PC-3 (cell line): Measurements from ENCODE around the gene SEPTIN1. TPM values are rescaled to one million over a fixed set of nuclear protein-coding genes. Genes with fewer than 3 reads are reported as not detected.

Source experiments
- ATAC-seq: fragments of 200-7000 bp; cut with Tn5 transposase; 2 replicates; pipeline ENCODE4 v1.9.1; 2020; ENCODE audit warnings: mild to moderate bottlenecking, moderate library complexity
- BruUV-seq: library from RNA; stranded (reverse); fragments of 400-500 nt; replicated peaks from 2 replicates; lab custom pipeline; 2021; lab: Mats Ljungman, UMichigan
- CTCF ChIA-PET: fragments of 300-600 bp; sonication (Branson Sonifier 250); formaldehyde crosslinking; loops from one replicate; lab custom pipeline; 2022; ENCODE audit warnings: antibody characterized with exemption; lab: Charles Lee
- POLR2A ChIA-PET: fragments of 300-600 bp; sonication (Branson Sonifier 250); formaldehyde crosslinking; loops from one replicate; lab custom pipeline; 2022; ENCODE audit warnings: antibody characterized with exemption; ENCODE audit not compliant: unreplicated experiment; lab: Charles Lee
- DNase-seq: peaks from one replicate; pipeline ENCODE4 v3.0.0-alpha.2; 2015
- H2AFZ ChIP-seq: fragments of 300-600 bp; sonication (generic); 2 replicates; pipeline ENCODE4 v1.6.0; 2016; ENCODE audit warnings: antibody characterized with exemption, low read length
- H3F3A ChIP-seq: fragments of 300-600 bp; sonication (generic); one replicate; pipeline ENCODE4 v1.6.0; 2017; ENCODE audit warnings: antibody characterized with exemption, low read length, control low read depth, mild to moderate bottlenecking; ENCODE audit not compliant: unreplicated experiment
- H3K27ac ChIP-seq: fragments of 300-600 bp; sonication (generic); 2 replicates; pipeline ENCODE4 v1.5.1; 2016; ENCODE audit warnings: mild to moderate bottlenecking, low read length
- H3K27me3 ChIP-seq: fragments of 300-600 bp; sonication (generic); 2 replicates; pipeline ENCODE4 v1.6.1; 2016; ENCODE audit warnings: low read length, mixed read lengths
- H3K36me3 ChIP-seq: fragments of 300-600 bp; sonication (generic); 2 replicates; pipeline ENCODE4 v1.6.1; 2016; ENCODE audit warnings: low read depth, mixed run types, low read length, mixed read lengths
- H3K4me1 ChIP-seq: fragments of 300-600 bp; sonication (generic); 2 replicates; pipeline ENCODE4 v1.5.1; 2016; ENCODE audit warnings: low read length; ENCODE audit not compliant: insufficient read depth
- H3K4me2 ChIP-seq: fragments of 300-600 bp; sonication (generic); 2 replicates; pipeline ENCODE4 v1.6.0; 2016; ENCODE audit warnings: low read length
- H3K4me3 ChIP-seq: fragments of 300-600 bp; sonication (generic); 2 replicates; pipeline ENCODE4 v1.5.1; 2016; ENCODE audit warnings: mild to moderate bottlenecking, low read length, mixed read lengths
- H3K79me2 ChIP-seq: fragments of 300-600 bp; sonication (generic); 2 replicates; pipeline ENCODE4 v1.6.1; 2017; ENCODE audit warnings: low read length, mixed read lengths
- H3K9ac ChIP-seq: fragments of 300-600 bp; sonication (generic); 2 replicates; pipeline ENCODE4 v1.6.0; 2016; ENCODE audit warnings: mild to moderate bottlenecking, low read length
- H3K9me2 ChIP-seq: fragments of 300-600 bp; sonication (generic); replicated peaks from 2 replicates; pipeline ENCODE4 v1.6.1; 2016; ENCODE audit warnings: mixed run types, low read length, mixed read lengths
- H3K9me3 ChIP-seq: fragments of 300-600 bp; sonication (generic); 2 replicates; pipeline ENCODE4 v1.6.1; 2016; ENCODE audit warnings: low read length, mixed read lengths
- H4K20me1 ChIP-seq: fragments of 300-600 bp; sonication (generic); 2 replicates; pipeline ENCODE4 v1.6.1; 2016; ENCODE audit warnings: low read length, mixed read lengths
- EZH2 ChIP-seq: fragments of 300-600 bp; sonication (generic); IDR thresholded peaks from one replicate; pipeline ENCODE4 v1.6.1; 2017; ENCODE audit warnings: antibody characterized with exemption, mild to moderate bottlenecking, low read length; ENCODE audit not compliant: unreplicated experiment
- EZH2phosphoT487 ChIP-seq: fragments of 300-600 bp; sonication (generic); IDR thresholded peaks from 2 replicates; pipeline ENCODE4 v1.6.1; 2018; ENCODE audit warnings: mild to moderate bottlenecking, antibody characterized with exemption, low read length, borderline replicate concordance
- intact Hi-C: fragments of 100-400 bp; cut with micrococcal nuclease; formaldehyde crosslinking; loops from 2 replicates; pipeline ENCODE4 v1.9.0; 2023
- total RNA-seq: library from RNA; depleted of rRNA; stranded (reverse); fragments of >200 nt; gene quantifications from 2 replicates; pipeline ENCODE4 v1.2.3, GENCODE V29; 2014
- TF ChIP-seq, protein P1 (sequence below): fragments of 300-600 bp; sonication (generic); conservative IDR thresholded peaks from 2 replicates; pipeline ENCODE4 v1.5.1; 2017; ENCODE audit warnings: antibody characterized with exemption, low read depth, mild to moderate bottlenecking, low read length

Gene SEPTIN1
- total RNA-seq, 1 experiment from 2014 or later, result 0.55 TPM

DNA sequence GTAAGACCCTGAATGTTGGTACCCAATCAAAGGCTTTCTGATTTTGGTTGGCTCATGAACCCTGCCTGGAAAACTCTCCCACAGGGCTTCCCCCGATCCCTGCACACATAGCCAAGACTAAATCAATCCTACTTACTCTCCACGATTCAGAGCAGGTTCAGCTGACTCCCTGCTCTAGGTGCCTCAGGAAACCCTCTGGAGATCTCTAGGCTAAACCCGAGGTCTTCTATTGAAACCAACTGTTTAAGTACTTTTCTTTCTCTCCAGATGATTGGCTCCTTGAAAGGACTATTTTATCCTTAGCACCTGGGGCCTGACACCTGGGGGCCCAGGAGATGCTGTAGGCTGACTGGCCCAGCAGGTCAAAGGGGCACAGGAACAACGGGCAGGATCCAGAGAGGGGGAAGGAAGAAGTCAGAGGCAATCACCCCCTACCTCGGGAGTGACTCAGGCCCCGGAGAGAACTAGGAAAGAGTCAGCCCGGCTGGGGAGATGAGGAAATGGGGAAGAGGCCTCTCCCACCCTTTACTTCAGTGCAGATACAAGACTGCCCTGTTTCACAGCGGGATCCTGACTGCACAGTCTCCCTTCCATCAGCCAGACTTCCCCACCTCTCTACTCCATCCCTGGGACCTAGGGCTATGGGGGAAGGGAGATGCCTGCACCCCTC is 14.1 kb downstream of the SEPTIN1 start:
- Histone ChIP-seq H3K4me1 (peaks cover 21% of the 10 kb centered on the region), H3K9me3 (no peaks in the 10 kb centered on the region), H3K9ac (peak overlapping the region; percentile 78), H3K27ac (peak overlapping the region; percentile 55), H4K20me1 (peaks cover 19% of the 10 kb centered on the region), H3K79me2 (peaks cover 65% of the 10 kb centered on the region), H3K4me2 (peak overlapping the region; percentile 100), H2AFZ (no peak overlapping the region), H3K27me3 (no peaks in the 10 kb centered on the region), H3K9me2 (no peaks in the 10 kb centered on the region), H3K36me3 (no peaks in the 10 kb centered on the region; the same call in 1 of the 2 replicates), H3F3A (no peaks in the 10 kb centered on the region), H3K4me3 (peak overlapping the region; percentile 94)
- no TSS peak for BruUV-seq
- TF ChIP-seq EZH2phosphoT487, result no peak
- TF ChIP-seq, protein P1, sequence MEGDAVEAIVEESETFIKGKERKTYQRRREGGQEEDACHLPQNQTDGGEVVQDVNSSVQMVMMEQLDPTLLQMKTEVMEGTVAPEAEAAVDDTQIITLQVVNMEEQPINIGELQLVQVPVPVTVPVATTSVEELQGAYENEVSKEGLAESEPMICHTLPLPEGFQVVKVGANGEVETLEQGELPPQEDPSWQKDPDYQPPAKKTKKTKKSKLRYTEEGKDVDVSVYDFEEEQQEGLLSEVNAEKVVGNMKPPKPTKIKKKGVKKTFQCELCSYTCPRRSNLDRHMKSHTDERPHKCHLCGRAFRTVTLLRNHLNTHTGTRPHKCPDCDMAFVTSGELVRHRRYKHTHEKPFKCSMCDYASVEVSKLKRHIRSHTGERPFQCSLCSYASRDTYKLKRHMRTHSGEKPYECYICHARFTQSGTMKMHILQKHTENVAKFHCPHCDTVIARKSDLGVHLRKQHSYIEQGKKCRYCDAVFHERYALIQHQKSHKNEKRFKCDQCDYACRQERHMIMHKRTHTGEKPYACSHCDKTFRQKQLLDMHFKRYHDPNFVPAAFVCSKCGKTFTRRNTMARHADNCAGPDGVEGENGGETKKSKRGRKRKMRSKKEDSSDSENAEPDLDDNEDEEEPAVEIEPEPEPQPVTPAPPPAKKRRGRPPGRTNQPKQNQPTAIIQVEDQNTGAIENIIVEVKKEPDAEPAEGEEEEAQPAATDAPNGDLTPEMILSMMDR, result no peak
- TF ChIP-seq EZH2, result no peak
- POLR2A ChIA-PET, result no interaction called here
- ATAC-seq (peak; percentile 3; the same call in 1 of the 2 replicates), DNase-seq (peak; percentile 51)
- intact Hi-C loops, result loop anchor here (5.0 kb wide), 1 partner anchor 39 kb away; the partner anchor contains the start of gene ZNF771
- CTCF ChIA-PET, result no interaction called here

DNA sequence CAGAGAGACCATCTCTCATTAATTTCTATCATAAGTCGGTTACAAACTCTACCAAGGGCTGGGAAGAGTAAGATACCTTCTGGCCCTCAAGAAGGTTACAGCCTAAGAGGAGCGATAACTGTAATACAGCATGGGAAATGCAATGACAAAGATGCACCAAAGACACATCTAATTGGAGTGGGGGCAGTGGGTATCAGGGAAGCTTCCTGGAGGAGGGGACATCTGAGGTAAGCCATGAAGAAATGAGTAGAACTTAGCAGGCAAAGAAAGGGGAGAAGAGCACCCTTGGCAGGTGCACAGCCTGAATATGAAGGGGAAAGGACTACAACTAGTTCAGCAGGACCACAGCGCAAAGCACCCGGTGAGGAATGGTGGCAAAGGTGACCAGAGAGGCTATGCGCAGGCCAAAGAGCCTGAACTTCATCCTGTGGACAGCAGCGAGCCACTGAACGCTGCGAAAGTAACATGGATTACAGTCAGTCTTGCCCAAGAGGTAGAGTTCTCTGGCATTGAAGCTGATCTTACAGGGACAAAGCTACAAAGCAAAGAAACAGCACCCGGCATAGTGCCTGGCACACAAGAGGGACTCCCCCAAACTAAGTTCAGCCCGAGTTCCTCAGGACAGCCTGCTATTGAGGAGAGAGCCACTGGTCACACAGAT is 14.9 kb downstream of the SEPTIN1 start:
- Histone ChIP-seq H2AFZ (no peak overlapping the region), H4K20me1 (peaks cover 19% of the 10 kb centered on the region), H3K9ac (peak overlapping the region; percentile 78), H3K79me2 (peaks cover 70% of the 10 kb centered on the region), H3K9me2 (no peaks in the 10 kb centered on the region), H3K4me1 (peaks cover 21% of the 10 kb centered on the region), H3K36me3 (no peaks in the 10 kb centered on the region; the same call in 1 of the 2 replicates), H3K9me3 (no peaks in the 10 kb centered on the region), H3K4me2 (peak overlapping the region; percentile 100), H3K27me3 (no peaks in the 10 kb centered on the region), H3K27ac (peak overlapping the region; percentile 55), H3K4me3 (peak overlapping the region; percentile 94), H3F3A (no peaks in the 10 kb centered on the region)
- ChIA-PET POLR2A (no interaction called here), CTCF (no interaction called here)
- peak; percentile 15 for DNase-seq
- intact Hi-C loops, result loop anchor here (5.0 kb wide), 1 partner anchor 40 kb away; the partner anchor contains the start of gene ZNF771
- TF ChIP-seq EZH2phosphoT487 (no peak), EZH2 (no peak)
- TF ChIP-seq, protein P1, result no peak
- no TSS peak for BruUV-seq
- no peak for ATAC-seq

GRCh38 chr16:30366511-30366910 is 15.8 kb downstream of the SEPTIN1 start:
- H3K27ac ChIP-seq, result peak overlapping the region; percentile 55
- ATAC-seq (peak; percentile 1; the same call in 1 of the 2 replicates), DNase-seq (peak; percentile 67)
- H3K4me3 ChIP-seq, result peak overlapping the region; percentile 94
- no peaks in the 10 kb centered on the region for H3K9me3 ChIP-seq
- H3K27me3 ChIP-seq, result no peaks in the 10 kb centered on the region
- POLR2A ChIA-PET, result no interaction called here
- no peaks in the 10 kb centered on the region for H3F3A ChIP-seq
- H3K9me2 ChIP-seq, result no peaks in the 10 kb centered on the region
- no peak overlapping the region; the same call in 1 of the 2 replicates for H3K9ac ChIP-seq
- H4K20me1 ChIP-seq, result peaks cover 19% of the 10 kb centered on the region
- H3K4me1 ChIP-seq, result peaks cover 19% of the 10 kb centered on the region
- TF ChIP-seq EZH2phosphoT487 (no peak), EZH2 (no peak)
- TF ChIP-seq, protein P1, result no peak
- H3K79me2 ChIP-seq, result peaks cover 75% of the 10 kb centered on the region
- intact Hi-C loops, result loop anchor here (5.0 kb wide), 1 partner anchor 41 kb away; the partner anchor contains the start of gene ZNF771
- H3K36me3 ChIP-seq, result no peaks in the 10 kb centered on the region; the same call in 1 of the 2 replicates
- H3K4me2 ChIP-seq, result peak overlapping the region; percentile 100
- H2AFZ ChIP-seq, result no peak overlapping the region
- BruUV-seq, result no TSS peak
- CTCF ChIA-PET, result no interaction called here
